CD14-positive monocyte (primary cell): ENCODE measurements around the gene FHIT. TPM values are rescaled to one million over a fixed set of nuclear protein-coding genes. Genes with fewer than 3 reads are reported as not detected.

Source experiments
- DNase-seq, 3 donors: peaks; one replicate each; pipeline ENCODE4 v3.0.0-alpha.2; 2011 to 2022
- H2AFZ ChIP-seq: 2 replicates; pipeline ENCODE4 v1.6.0; 2012; ENCODE audit warnings: mild to moderate bottlenecking, low read depth, low read length, inconsistent platforms; ENCODE audit not compliant: insufficient read depth, poor library complexity, severe bottlenecking
- H3K27ac ChIP-seq, 2 donors: 1 replicate in 1 of 2; 2 replicates in 1 of 2; pipeline ENCODE4 v1.5.1; 2012 to 2013; ENCODE audit warnings: low read length in 2 of 2, control low read depth in 1 of 2, inconsistent platforms in 1 of 2, low read depth in 1 of 2, mild to moderate bottlenecking in 1 of 2
- H3K27me3 ChIP-seq, 2 donors: one replicate each; pipeline versions ENCODE4 v1.6.0 to v1.6.1; 2011 to 2013; ENCODE audit warnings: low read length in 2 of 2; ENCODE audit not compliant: control insufficient read depth in 2 of 2, insufficient read depth in 2 of 2
- H3K36me3 ChIP-seq, 2 donors: replicated peaks in 1 of 2; 1 replicate in 1 of 2; 2 replicates in 1 of 2; pipeline versions ENCODE4 v1.5.1 to v1.6.1; 2012 to 2013; ENCODE audit warnings: low read length in 2 of 2, control low read depth in 1 of 2, inconsistent platforms in 1 of 2, mild to moderate bottlenecking in 1 of 2; ENCODE audit not compliant: insufficient read depth in 2 of 2, control insufficient read depth in 1 of 2
- H3K4me1 ChIP-seq, 2 donors: 1 replicate in 1 of 2; 2 replicates in 1 of 2; pipeline versions ENCODE4 v1.5.1 to v1.6.1; 2012 to 2013; ENCODE audit warnings: low read length in 2 of 2, control low read depth in 1 of 2, inconsistent platforms in 1 of 2, mild to moderate bottlenecking in 1 of 2, moderate library complexity in 1 of 2; ENCODE audit not compliant: insufficient read depth in 2 of 2, control insufficient read depth in 1 of 2
- H3K4me2 ChIP-seq: replicated peaks from 2 replicates; pipeline ENCODE3; 2012; ENCODE audit warnings: low read length, moderate library complexity, mild to moderate bottlenecking; ENCODE audit not compliant: poor library complexity, severe bottlenecking; ENCODE audit errors: extremely low read depth
- H3K4me3 ChIP-seq, 3 experiments: fragments of 200-600 bp in 1 of 3; sonication (generic) in 1 of 3; replicated peaks in 1 of 3; 1 replicate in 2 of 3; 2 replicates in 1 of 3; pipeline ENCODE4 v1.5.1; 2011 to 2013; ENCODE audit warnings: low read length in 3 of 3, mild to moderate bottlenecking in 3 of 3, control low read depth in 2 of 3, low read depth in 2 of 3, inconsistent platforms in 1 of 3, moderate library complexity in 1 of 3
- H3K79me2 ChIP-seq: 2 replicates; pipeline ENCODE4 v1.6.0; 2012; ENCODE audit warnings: mild to moderate bottlenecking, control low read depth, inconsistent platforms, low read length, moderate library complexity; ENCODE audit not compliant: insufficient read depth
- H3K9ac ChIP-seq: 2 replicates; pipeline ENCODE4 v1.6.0; 2017; ENCODE audit warnings: low read length, mild to moderate bottlenecking; ENCODE audit not compliant: insufficient read depth, poor library complexity, severe bottlenecking
- H3K9me3 ChIP-seq, 2 donors: replicated peaks in 1 of 2; 1 replicate in 1 of 2; 2 replicates in 1 of 2; pipeline versions ENCODE4 v1.5.1 to v1.6.1; 2012 to 2013; ENCODE audit warnings: low read length in 2 of 2, control low read depth in 1 of 2; ENCODE audit not compliant: control insufficient read depth in 1 of 2, insufficient read depth in 1 of 2
- H4K20me1 ChIP-seq: 2 replicates; pipeline ENCODE4 v1.6.0; 2012; ENCODE audit warnings: mild to moderate bottlenecking, low read length, control low read depth, moderate library complexity; ENCODE audit not compliant: insufficient read depth
- H3K27ac Mint-ChIP-seq, 7 donors: one replicate each; pipeline ENCODE4 v1.8.0; 2020; ENCODE audit warnings: mild to moderate bottlenecking in 7 of 7, mixed read lengths in 7 of 7, moderate library complexity in 6 of 7, inconsistent platforms in 2 of 7
- H3K27me3 Mint-ChIP-seq, 3 donors: one replicate each; pipeline ENCODE4 v1.8.0; 2021 to 2022; ENCODE audit warnings: low read depth in 3 of 3, mild to moderate bottlenecking in 3 of 3, mixed read lengths in 3 of 3, moderate library complexity in 3 of 3, inconsistent platforms in 1 of 3
- H3K36me3 Mint-ChIP-seq, 2 donors: one replicate each; pipeline ENCODE4 v1.8.0; 2020; ENCODE audit warnings: mixed read lengths in 2 of 2, inconsistent platforms in 1 of 2, mild to moderate bottlenecking in 1 of 2
- H3K4me1 Mint-ChIP-seq: one replicate; pipeline ENCODE4 v1.8.0; 2020; ENCODE audit warnings: mild to moderate bottlenecking, mixed read lengths
- H3K4me3 Mint-ChIP-seq, 2 donors: one replicate each; pipeline ENCODE4 v1.8.0; 2020; ENCODE audit warnings: mild to moderate bottlenecking in 2 of 2, mixed read lengths in 2 of 2, moderate library complexity in 1 of 2
- H3K9me3 Mint-ChIP-seq, 7 donors: one replicate each; pipeline ENCODE4 v1.8.0; 2020 to 2022; ENCODE audit warnings: mixed read lengths in 7 of 7, mild to moderate bottlenecking in 6 of 7, moderate library complexity in 6 of 7, inconsistent platforms in 2 of 7
- WGBS: methylation state at CpG from one replicate; pipeline ENCODE4 v1.1.5; 2013; ENCODE audit warnings: missing lambda C conversion rate; ENCODE audit not compliant: insufficient coverage; 5-methylcytosine and 5-hydroxymethylcytosine counted together
- intact Hi-C, 2 donors: fragments of 100-400 bp; cut with micrococcal nuclease; formaldehyde crosslinking; loops; one replicate each; pipeline versions ENCODE4 v1.15.0 to v1.15.1; 2023
- polyA plus RNA-seq, 3 donors: library from polyadenylated mRNA; depleted of rRNA in 1 of 3; unstranded in 2 of 3; stranded (reverse) in 1 of 3; fragments of 300-500 nt in 2 of 3; fragments of >200 nt in 1 of 3; fragmentation: Illumina TruSeq in 2 of 3; gene quantifications; 1 replicate in 2 of 3; 2 replicates in 1 of 3; pipeline ENCODE4 v1.2.3, GENCODE V29; 2012 to 2021
- TF ChIP-seq, protein P1 (sequence below): fragments of 200-600 bp; IDR thresholded peaks from one replicate; pipeline ENCODE4 v1.8.0; 2022; ENCODE audit warnings: antibody characterized with exemption, mild to moderate bottlenecking

The FHIT gene
- polyA plus RNA-seq, 3 donors = 1.7 to 3.4 (median 3.2) TPM

DNA sequence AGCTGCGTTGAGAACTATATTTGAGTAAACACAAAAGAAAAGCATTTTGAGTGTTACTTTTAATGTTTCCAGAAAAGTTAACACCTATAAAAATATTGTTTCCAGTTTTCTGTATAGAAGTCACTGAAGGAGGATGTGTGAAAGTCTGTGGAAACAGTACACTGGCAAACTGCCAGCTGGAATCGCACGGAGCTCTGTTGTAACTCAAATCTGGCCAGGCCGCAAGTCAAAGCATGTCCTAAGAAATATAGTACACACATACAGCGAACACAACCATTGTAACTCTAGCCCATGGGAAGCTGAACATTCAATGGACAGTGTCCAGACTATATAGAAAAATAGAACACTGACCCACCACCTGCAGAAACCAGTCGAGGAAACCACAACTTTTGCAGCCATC lies 657.2 kb downstream of the FHIT start:
- Histone ChIP-seq H3K4me1 (no peaks in the 10 kb centered on the region), H4K20me1 (no peaks in the 10 kb centered on the region), H3K4me2 (no peak overlapping the region), H3K9ac (no peak overlapping the region), H3K27ac (no peak overlapping the region), H3K4me3 (no peak overlapping the region), H2AFZ (no peak overlapping the region), H3K9me3 (no peaks in the 10 kb centered on the region), H3K27me3 (no peaks in the 10 kb centered on the region), H3K79me2 (no peaks in the 10 kb centered on the region), H3K36me3 (no peaks in the 10 kb centered on the region)
- Mint-ChIP-seq H3K4me3 (no peak overlapping the region), H3K9me3 (no peaks in the 10 kb centered on the region), H3K36me3 (no peaks in the 10 kb centered on the region), H3K27me3 (peaks cover 0 to 2% (median 0%) of the 10 kb centered on the region in 3 donors), H3K4me1 (peaks cover 20% of the 10 kb centered on the region), H3K27ac (peak overlapping the region in 1 of 7 donors; percentile 43)
- TF ChIP-seq, protein P1, sequence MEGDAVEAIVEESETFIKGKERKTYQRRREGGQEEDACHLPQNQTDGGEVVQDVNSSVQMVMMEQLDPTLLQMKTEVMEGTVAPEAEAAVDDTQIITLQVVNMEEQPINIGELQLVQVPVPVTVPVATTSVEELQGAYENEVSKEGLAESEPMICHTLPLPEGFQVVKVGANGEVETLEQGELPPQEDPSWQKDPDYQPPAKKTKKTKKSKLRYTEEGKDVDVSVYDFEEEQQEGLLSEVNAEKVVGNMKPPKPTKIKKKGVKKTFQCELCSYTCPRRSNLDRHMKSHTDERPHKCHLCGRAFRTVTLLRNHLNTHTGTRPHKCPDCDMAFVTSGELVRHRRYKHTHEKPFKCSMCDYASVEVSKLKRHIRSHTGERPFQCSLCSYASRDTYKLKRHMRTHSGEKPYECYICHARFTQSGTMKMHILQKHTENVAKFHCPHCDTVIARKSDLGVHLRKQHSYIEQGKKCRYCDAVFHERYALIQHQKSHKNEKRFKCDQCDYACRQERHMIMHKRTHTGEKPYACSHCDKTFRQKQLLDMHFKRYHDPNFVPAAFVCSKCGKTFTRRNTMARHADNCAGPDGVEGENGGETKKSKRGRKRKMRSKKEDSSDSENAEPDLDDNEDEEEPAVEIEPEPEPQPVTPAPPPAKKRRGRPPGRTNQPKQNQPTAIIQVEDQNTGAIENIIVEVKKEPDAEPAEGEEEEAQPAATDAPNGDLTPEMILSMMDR = no peak
- no peak for DNase-seq
- 4% methylated on average over 3 of the region's 6 CpGs for WGBS
- intact Hi-C loops = no loop called here

DNA sequence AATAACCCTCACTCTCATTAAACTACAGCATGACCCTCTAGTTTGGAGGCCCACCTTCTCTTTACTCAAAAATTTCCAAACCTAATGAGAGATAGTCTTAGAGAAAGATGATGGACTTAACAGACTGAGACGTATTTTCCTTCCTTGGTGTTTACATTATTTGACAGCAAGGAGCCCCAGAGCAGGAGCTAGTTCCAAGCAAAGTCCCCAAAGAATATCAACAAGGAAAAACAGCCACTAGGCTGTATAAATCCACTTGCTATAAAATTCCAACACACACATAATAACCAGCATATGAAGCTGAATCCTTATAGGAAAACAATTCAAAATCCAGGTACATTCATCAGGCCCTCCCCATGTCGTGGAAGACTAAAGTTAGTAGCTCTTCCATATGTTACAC lies 660.0 kb downstream of the FHIT start:
- no peak overlapping the region for H3K27ac Mint-ChIP-seq
- Histone ChIP-seq H3K9me3 (no peaks in the 10 kb centered on the region), H3K4me1 (no peaks in the 10 kb centered on the region), H2AFZ (no peak overlapping the region), H3K27ac (no peak overlapping the region), H4K20me1 (no peaks in the 10 kb centered on the region), H3K4me2 (no peak overlapping the region), H3K9ac (no peak overlapping the region), H3K4me3 (no peak overlapping the region), H3K27me3 (no peaks in the 10 kb centered on the region), H3K79me2 (no peaks in the 10 kb centered on the region), H3K36me3 (no peaks in the 10 kb centered on the region)
- peaks cover 21% of the 10 kb centered on the region for H3K4me1 Mint-ChIP-seq
- TF ChIP-seq, protein P1 = no peak
- DNase-seq = no peak
- H3K4me3 Mint-ChIP-seq = no peak overlapping the region
- intact Hi-C loops = no loop called here
- peaks cover 0 to 2% (median 2%) of the 10 kb centered on the region in 3 donors for H3K27me3 Mint-ChIP-seq
- H3K36me3 Mint-ChIP-seq = no peaks in the 10 kb centered on the region
- no CpG with 5 or more reads among the region's 2 CpGs for WGBS
- H3K9me3 Mint-ChIP-seq = peaks cover 0 to 2% (median 0%) of the 10 kb centered on the region in 7 donors
